CD4-positive, alpha-beta T cell treated with Interferon gamma for 1 hour (primary cell): Measurements from ENCODE around the gene SNRPA.

Experiments
- DNase-seq: peaks from one replicate; pipeline ENCODE4 v3.0.0-alpha.2; 2020

SNRPA gene

DNA sequence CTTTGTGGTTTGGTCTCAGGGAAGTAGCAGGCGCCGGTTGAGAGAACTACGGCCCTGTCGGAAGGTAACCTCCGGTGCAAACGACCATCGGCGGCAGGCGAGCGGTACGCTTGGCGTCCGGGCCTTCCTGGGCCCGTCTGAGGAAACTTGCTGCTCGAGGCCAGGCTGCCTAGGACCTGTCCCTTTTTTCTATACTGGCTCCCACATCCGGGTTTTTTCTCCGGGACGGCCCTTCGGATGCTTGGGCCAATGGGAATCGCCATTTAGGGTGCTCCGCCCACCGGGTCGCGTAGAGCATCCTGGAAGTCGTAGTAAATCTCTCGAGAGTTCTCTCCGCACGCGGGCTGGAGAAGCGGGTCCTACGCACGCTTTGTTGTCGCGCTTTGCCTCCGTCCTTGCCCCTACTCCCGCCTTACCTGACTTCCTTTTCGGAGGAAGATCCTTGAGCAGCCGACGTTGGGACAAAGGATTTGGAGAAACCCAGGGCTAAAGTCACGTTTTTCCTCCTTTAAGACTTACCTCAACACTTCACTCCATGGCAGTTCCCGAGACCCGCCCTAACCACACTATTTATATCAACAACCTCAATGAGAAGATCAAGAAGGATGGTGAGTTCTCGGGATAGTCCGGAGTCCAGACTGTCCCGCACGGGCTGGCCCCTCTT is at the start of gene SNRPA:
Gene SNRPA, plus strand, starts transcription at position 330 of the 664 bp plus-strand sequence. Its CDS starts 206 bp downstream, at position 536.
- peak; percentile 94 for DNase-seq

DNA sequence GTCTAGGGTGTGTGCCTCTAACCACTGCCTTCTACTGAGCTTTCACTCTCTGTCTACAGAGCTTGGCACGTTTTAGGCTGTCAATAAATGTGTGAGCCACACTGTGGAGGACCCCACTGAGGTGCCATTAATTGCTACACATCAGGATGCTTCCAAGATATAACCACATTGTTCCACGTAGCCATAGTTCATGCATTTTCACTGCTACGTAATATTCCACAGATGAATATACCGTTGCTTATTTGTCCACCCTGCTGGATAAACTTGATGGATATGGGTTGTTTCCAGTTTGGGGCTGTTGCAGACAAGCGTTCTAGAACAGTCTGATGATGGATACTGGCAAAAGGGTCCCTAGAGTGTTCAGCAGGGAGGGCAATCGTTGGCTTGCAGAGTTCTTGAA is 49.2 kb upstream of the SNRPA start:
- DNase-seq = no peak

DNA sequence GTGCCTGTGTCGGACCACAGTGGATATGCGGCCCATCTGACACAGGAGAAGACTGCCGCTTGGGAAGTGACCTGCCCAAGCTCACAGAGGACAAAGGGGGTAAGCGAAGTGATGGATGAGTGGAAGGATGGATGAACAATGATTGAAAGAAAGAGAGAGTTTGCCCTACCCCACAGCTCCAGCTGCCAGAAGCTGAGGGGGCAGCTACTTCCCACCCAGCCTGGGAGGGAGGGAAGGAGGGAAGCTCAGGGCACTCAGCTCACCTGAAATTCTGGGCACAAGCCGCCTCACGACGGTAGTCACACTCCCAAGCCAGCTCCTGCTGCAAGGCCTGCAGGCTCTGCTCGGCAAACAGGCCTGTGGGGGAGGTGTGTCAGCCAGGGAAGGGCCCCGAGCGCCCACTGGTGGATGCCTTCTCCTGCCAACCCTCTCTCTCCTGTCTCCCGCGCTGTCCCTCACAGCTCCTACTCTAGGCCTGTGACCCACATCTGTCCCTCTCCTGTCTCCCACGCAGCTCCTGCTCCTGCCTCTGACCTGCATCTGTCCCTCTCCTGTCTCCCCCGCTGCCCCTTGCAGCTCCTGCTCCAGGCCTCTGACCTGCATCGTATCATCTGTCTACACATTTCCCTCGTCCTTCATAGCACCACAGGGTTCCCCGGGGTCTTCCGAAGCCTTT is 48.5 kb upstream of the SNRPA start:
- DNase-seq = no peak

DNA sequence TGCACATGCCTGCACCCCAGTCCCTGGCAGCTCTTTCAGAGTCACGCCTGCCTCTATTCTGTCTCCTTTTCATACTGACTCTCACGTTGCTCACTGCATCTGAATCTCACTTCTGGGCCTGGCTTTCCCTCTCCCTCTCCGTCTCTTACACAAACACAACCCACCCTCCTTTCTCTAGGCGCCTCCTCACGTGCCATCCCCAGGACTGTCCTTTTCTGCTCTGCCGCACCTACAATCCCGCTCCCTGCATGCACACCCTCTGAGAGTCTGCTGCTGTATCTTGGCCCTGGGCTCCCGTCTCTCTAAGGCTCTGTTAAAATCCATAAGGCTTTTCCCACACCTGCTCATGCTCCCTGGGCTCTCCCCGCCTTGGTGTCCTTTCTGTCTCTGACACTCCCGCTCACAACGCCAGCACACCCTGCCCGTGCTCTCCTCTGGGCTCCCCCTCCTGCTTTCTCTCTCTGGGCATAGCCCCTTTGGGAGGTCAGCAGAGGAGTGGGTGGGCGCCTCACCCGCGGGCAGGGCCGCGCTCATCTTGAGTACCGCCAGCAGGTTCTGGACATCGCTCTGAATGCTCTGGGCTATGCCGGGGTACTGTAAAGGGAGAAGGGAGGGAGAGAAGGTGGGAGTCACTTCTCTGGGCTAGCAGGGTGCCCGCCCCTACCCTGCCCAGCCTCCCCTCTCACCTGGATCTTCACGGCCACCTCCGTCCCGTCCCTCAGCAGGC is 47.8 kb upstream of the SNRPA start:
- DNase-seq = no peak

DNA sequence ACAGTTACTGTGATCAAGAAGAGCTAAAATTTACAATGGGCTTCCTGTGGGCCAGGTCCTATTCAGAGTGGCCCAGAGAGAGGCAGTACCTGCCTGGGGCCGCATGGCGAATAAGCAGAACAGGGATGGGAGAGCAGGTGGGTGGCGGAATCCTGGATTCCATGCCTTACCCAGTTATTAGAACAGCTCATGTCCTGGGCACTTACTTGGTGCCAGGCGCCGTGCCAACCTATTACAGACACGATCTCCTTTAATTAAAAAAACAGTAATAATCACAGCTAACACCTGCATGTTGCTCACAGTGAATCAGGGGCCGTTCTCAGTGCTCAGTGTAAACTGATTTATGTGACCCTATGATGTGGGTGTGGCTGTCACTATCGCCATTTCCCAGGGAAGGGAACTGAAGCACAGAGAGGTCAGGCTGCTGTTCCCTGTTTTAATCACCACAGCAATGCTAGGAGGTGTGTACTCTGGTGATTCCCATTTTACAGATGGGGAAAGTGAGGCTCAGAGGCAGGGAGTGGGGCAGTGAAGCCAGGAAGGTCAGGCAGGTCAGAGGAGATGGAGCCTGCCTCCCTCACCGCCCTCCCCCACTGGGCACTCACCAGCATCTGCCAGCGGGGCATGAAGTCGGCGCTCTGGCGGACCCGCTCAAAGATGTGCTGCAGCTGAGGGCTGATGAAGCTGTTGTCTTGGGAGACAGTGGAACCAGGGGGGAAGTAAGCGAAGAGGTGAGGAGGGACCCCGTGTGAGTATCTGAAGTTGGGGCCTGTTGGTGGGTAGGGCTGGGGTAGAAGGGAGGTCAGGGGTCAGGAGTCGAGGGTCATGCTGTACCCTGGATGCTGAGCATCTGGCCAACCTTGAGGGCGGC is 46.3 kb upstream of the SNRPA start:
- no peak for DNase-seq

DNA sequence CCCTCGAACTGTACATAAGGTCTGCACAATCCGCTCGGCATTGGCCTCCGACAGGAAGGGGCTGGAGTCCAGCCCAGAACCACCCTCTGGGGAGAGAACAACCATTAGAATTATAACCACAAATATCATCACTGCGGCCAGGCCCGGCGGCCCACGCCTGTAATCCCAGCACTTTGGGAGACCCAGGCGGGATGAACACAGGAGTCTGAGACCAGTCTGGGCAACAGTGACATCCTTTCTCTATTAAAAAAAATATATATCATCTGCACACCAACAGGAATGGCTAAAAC is 45.7 kb upstream of the SNRPA start:
- no peak for DNase-seq

DNA sequence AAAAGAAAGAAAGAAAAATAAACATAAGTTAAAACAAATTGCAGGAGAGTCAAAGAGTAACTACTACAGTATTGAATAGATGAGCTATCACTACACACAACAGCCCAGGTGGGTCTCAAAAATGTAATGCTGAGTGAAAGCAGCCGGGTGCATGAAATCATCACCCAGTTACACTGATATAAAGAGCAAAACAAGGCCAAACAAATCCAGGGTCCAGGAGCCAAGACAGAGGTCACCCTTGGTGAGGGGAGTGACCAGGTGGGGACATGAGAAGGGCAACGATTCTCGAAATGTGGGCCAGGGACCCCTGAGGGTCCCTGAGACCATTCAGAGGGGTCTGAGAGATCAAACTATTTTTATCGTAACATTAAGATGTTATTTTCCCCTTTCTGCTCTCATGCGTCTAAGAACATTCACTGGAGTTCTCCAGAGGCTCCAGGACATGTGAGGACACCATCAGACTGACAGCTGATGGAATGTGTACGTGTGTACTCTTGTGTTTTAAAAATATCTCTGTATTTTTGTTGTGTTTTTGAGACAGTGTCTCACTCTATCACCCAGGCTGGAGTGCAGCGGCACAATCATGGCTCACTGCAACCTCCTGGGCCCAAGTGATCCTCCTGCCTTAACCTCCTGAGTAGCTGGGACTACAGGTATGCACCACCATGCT is 44.9 kb upstream of the SNRPA start:
- no peak for DNase-seq

DNA sequence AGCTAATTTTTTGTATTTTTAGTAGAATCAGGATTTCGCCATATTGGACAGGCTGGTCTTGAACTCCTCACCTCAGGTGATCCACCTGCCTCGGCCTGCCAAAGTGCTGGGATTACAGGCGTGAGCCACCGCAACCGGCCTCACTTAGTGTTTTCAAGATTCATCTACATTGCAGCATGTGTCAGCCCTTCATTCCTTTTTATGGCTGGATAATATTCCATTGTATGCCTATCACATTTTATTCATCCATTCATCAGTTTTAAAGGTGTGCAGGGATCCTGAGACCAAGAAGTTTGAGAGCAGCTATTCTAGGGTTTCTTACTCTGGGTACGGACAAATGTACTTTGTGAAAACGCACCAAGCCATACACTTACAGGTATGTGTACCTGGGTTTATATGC is 43.4 kb upstream of the SNRPA start:
- no peak for DNase-seq

DNA sequence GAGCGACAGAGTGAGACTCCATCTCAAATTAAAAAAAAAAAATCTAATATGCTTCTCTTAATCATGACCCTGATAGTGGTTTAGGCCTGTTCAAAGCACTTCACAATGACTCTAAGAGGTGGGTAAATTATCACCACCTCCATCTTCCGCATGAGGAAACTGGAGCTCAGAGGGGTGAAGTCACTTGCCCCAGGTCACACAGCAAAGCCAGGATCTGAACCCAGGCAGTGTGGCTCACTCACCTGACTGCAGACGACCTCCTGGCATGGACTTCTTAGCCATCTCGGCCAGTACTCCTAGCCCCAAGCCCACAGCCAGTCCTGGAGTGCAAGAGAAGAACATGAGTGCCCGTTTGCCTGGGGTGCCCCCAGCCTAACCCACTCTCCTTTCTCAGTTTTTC is 41.2 kb upstream of the SNRPA start:
- no peak for DNase-seq

DNA sequence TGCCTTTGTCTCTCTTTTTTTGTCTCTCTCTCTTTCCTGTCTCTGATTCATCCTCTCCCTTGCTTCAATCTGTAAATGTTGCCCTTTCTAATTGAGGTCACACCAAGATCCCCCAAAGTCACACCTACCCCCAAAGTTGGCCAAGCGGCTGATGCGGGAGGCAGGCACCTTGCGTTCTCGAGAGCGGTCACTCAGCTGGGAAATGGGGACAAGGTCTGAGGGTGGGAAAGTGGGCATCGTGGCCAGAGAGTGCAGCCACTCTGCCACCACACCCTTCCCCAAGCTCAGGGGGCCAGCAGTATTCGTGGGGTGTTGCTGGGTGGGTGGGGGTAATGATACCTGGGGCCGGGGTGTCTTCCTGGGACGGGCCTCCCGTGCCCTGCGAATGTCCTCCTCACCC is 37.1 kb upstream of the SNRPA start:
- no peak for DNase-seq

DNA sequence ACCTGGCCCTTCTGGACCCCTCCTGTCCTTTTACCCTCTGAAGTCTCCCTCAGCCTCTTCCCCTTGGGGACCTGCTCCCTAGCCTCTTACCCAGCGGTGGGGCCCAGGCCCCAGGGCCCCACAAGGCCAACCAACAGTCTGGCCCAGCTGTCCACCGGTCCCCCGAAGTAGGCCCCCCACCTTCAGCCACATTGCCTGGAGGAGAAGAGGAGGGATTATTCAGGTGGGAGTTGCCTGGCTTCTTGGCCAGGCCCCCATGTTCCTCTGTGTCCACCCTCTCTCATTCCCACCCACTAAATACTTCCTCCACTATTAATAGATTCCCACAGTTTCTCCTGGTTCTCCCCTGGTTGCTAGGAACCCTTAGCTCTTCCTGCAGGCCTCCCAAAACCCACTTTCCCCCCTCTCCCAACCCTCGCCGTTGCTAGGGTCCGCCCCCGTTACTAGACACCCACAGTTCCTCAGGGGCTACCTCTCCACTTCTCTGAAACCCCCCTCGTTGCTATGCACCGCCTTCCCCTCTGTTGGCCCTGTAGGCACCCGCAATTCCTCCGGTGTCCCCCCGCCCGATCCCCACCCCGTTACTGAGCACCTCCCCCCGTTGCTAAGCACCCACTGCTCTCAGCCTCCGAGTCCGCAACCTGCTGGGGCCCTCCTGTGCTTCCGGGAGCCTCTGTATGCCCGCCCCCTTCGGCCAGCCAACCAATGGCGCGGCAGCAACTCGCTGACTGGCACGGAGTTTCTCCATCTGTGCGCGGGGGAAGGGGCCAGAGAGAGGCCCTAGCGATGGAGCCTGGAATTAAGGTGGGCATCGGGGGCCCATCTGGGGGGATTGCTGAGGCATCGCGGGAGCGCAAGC is 36.3 kb upstream of the SNRPA start:
- DNase-seq = peak; percentile 95

DNA sequence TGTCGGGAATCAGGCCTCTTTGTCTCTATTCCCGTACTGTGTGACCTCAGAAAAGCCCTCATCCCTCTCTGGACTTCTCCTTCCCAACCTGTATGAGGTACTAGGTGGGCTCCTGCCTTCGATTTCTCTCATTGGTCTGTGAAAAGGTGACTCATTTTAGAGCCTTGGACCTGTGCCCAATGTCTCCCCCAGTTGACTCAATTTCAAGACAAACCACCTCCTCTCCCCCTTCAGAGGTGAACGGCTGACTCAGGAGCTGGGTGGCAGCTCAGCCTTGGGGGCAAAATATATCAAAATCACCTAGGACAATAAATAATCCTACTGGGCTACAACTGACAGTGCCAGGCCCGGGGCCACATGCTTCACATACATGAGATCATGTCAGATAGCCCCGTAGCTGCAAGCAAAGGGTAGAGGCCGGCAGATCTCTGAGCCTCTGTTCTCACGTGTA is 34.9 kb upstream of the SNRPA start:
- peak; percentile 46 for DNase-seq

DNA sequence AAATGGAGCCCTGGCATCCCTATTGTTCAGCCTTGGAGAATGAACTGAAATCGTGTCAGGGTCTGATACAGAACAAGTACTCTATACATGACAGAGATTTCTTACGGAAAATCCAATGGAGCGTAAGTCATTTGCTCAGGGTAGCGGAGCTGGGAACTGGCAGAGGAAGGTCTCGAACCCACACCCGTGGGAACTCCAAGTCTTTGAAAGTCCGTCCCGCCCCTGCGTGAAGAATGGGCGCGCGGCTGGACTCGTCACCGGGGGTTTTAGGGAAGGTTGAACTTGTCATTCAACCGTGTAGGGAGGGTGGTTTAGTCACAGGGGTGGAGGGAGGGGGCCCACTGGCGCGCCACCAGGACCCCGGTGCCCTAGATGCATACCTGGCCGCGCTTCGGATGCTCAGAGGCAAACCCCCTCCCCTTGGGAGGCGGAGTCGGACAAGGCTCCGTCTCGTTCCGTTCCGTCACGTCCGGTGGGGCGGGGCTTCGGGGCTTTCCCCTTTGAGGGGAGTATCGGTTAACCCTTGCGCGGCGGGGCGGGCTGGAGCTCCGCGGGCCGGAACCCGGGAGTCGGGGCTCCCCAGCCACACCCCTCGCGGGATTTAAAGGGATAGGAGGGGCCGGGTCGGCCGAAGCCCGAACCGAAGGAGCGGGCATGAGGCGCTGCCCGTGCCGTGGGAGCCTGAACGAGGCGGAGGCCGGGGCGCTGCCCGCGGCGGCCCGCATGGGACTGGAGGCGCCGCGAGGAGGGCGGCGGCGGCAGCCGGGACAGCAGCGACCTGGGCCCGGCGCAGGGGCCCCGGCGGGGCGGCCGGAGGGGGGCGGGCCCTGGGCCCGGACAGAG is 34.3 kb upstream of the SNRPA start, which contains the start of the genes COQ8B and ITPKC:
Gene COQ8B, minus strand, starts transcription at position 405 of the 843 bp plus-strand sequence. CDS start 2,254 bp downstream, outside the sequence.
Gene ITPKC, plus strand, starts transcription at position 631 of the 843 bp plus-strand sequence. Its CDS starts 24 bp downstream, at position 655.
- DNase-seq = peak; percentile 98

DNA sequence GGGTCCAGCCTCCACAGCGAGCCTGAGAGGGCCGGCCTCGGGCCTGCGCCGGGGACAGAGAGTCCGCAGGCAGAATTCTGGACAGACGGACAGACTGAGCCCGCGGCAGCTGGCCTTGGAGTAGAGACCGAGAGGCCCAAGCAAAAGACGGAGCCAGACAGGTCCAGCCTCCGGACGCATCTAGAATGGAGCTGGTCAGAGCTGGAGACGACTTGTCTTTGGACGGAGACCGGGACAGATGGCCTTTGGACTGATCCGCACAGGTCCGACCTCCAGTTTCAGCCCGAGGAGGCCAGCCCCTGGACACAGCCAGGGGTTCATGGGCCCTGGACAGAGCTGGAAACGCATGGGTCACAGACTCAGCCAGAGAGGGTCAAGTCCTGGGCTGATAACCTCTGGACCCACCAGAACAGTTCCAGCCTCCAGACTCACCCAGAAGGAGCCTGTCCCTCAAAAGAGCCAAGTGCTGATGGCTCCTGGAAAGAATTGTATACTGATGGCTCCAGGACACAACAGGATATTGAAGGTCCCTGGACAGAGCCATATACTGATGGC is 33.6 kb upstream of the SNRPA start:
- no peak for DNase-seq

DNA sequence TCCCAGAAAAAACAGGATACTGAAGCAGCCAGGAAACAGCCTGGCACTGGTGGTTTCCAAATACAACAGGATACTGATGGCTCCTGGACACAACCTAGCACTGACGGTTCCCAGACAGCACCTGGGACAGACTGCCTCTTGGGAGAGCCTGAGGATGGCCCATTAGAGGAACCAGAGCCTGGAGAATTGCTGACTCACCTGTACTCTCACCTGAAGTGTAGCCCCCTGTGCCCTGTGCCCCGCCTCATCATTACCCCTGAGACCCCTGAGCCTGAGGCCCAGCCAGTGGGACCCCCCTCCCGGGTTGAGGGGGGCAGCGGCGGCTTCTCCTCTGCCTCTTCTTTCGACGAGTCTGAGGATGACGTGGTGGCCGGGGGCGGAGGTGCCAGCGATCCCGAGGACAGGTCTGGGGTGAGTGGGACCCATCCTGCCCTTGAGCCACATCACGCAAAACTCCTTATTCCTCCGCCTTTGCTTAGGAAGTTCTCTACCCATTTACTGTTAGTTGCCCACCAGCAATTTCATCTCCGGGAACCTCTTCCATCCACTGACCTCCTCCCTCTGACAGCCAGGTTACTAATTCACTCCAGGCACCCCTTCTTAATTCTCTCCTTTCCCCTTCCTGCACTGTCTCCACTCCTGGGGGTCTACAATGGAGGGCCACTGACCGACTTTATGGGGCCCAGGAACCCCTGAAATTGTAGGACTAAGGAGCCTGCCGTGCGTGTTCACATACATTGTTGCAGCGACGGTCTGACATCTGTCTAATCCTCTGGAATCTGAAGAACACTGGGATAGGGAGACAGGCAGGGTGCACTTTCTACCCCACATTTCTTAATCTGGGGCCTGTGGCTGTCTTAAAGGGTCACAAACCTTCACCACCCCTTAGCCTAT is 32.9 kb upstream of the SNRPA start:
- DNase-seq = no peak

DNA sequence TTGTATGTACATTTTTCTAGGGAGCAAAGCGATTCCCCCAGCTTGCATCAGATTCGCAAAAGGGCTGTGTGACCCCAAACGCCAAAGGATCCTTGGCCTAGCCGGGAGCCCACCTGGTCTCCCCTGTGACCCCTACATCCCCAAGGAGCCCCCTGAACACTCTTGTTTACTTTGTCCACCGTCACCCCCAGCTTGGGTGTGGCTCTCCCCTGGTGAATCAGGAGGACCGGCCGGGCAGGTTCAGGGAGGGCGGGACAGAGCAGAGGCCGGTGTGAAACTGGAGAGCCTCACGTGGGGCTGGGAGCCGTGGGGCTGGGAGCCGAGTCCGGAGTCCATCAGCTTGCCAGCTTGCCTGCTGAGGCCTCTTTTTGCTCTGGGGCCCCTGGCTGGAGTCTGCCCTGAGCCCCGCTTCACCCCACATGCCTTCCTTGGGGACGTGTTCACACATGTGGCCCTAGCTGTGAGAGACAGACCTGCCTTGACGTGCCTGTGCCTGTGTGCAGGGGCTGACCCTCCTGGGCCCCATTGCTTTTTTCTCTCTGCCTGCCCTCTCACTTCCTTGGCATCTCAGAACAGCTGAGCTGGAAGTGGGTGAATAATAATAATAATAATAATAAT is 32.1 kb upstream of the SNRPA start:
- no peak for DNase-seq

DNA sequence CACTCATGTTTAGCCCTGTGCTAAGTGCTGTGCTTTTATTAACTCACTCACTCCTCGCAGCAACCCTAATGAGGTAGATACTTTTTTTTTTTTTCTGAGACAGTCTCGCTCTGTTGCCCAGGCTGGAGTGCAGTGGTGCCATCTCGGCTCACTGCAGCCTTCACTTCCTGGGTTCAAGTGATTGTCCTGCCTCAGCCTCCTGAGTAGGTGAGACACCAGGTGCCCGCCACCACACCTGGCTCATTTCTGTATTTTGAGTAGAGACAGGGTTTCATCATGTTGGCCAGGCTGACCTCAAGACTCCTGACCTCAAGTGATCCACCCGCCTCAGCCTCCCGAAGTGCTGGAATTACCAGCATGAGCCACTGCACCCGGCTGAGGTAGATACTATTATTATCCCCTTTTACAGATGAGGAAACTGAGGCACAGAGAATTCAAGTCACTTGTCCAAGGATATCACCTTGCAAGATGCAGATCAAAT is 31.5 kb upstream of the SNRPA start:
- no peak for DNase-seq

DNA sequence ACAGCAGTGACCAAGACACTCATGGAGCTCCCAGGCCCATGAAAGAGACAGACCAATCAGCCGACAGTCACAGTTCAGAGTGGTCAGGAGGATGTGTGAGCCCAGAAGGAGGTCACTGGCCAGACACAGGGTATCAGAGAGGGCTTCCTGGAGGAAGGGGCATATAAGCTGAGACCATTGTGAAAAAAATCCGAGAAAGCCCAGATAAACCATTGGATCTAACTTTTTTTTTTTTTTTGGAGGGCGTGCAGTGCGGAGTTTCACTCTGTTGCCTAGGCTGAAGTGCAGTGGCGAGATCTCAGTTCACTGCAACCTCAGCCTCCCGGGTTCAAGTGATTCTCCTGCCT is 29.9 kb upstream of the SNRPA start:
- DNase-seq = no peak
